Retinal pigment epithelial cell (primary cell): ENCODE data around the gene EMC9.

Source experiments
- DNase-seq: peaks from one replicate; pipeline ENCODE4 v3.0.0-alpha.2; 2010; ENCODE audit warnings: low read depth
- H3K4me3 ChIP-seq: 2 replicates; pipeline ENCODE4 v1.5.1; 2011; ENCODE audit warnings: mild to moderate bottlenecking, low read length, control low read depth, moderate library complexity
- CTCF ChIP-seq: conservative IDR thresholded peaks from 2 replicates; pipeline ENCODE4 v1.5.1; 2011; ENCODE audit warnings: low read depth, low read length, control low read depth, inconsistent platforms

EMC9 gene

GRCh38 chr14:24177041-24177825, 35.8 kb upstream of the EMC9 start:
- DNase-seq = no peak
- H3K4me3 ChIP-seq = no peak overlapping the region
- TF ChIP-seq CTCF = no peak

- no peak for DNase-seq
- H3K4me3 ChIP-seq = no peak overlapping the region
- TF ChIP-seq CTCF = no peak
Measured at GRCh38 chr14:24176599-24176998, 35.2 kb upstream of the EMC9 start.

GRCh38 chr14:24172871-24173281, 31.5 kb upstream of the EMC9 start:
- DNase-seq = no peak
- TF ChIP-seq CTCF = no peak
- peak overlapping the region; percentile 96 for H3K4me3 ChIP-seq

- H3K4me3 ChIP-seq = peak overlapping the region; percentile 96
- no peak for DNase-seq
Measured at GRCh38 chr14:24172261-24172860, 31.0 kb upstream of the EMC9 start.

GRCh38 chr14:24171422-24172260, 30.2 kb upstream of the EMC9 start, which contains the start of gene REC8:
REC8 (plus strand) TSS chr14:24172080; CDS start chr14:24172553, 473 bp downstream.
- TF ChIP-seq CTCF = no peak

More at GRCh38 chr14:24172261-24172860, 31.0 kb upstream of the EMC9 start:
- no peak for TF ChIP-seq CTCF

GRCh38 chr14:24167469-24168114, 26.2 kb upstream of the EMC9 start:
- no peak for TF ChIP-seq CTCF
- no peak for DNase-seq
- H3K4me3 ChIP-seq = no peak overlapping the region

More at GRCh38 chr14:24171422-24172260, 30.2 kb upstream of the EMC9 start, which contains the start of gene REC8:
- peak; percentile 99 for DNase-seq
- H3K4me3 ChIP-seq = peak within 1 kb of the TSS; percentile 96
